Activated CD4-positive, alpha-beta T cell treated with anti-CD3 and anti-CD28 coated beads for 36 hours (primary cell): Measurements from ENCODE around the gene CAMK2D. TPM values are rescaled to one million over a fixed set of nuclear protein-coding genes. Genes with fewer than 3 reads are reported as not detected.

Source experiments
- ATAC-seq: fragments of 200-7000 bp; cut with Tn5 transposase; one replicate; pipeline ENCODE4 v1.10.0; 2021; ENCODE audit warnings: mild to moderate bottlenecking, moderate library complexity
- CTCF ChIA-PET: fragments of 350-600 bp; sonication (Branson Sonifier 250); formaldehyde crosslinking; loops from one replicate; lab custom pipeline; 2021; ENCODE audit warnings: antibody characterized with exemption; lab: Charles Lee
- POLR2A ChIA-PET: fragments of 350-600 bp; sonication (Branson Sonifier 250); formaldehyde crosslinking; loops from one replicate; lab custom pipeline; 2021; ENCODE audit warnings: antibody characterized with exemption, inconsistent platforms; lab: Charles Lee
- DNase-seq: peaks from one replicate; pipeline ENCODE4 v3.0.0-alpha.2; 2020
- H3K27ac Mint-ChIP-seq: one replicate; pipeline ENCODE4 v1.8.0; 2021; ENCODE audit warnings: mixed read lengths
- H3K27me3 Mint-ChIP-seq: one replicate; pipeline ENCODE4 v1.8.0; 2021; ENCODE audit warnings: mixed read lengths
- H3K36me3 Mint-ChIP-seq: one replicate; pipeline ENCODE4 v1.8.0; 2021; ENCODE audit warnings: low read depth, mixed read lengths
- H3K4me1 Mint-ChIP-seq: one replicate; pipeline ENCODE4 v1.8.0; 2021; ENCODE audit warnings: mixed read lengths
- H3K4me3 Mint-ChIP-seq: one replicate; pipeline ENCODE4 v1.8.0; 2021; ENCODE audit warnings: mild to moderate bottlenecking, moderate library complexity, mixed read lengths
- H3K9me3 Mint-ChIP-seq: one replicate; pipeline ENCODE4 v1.8.0; 2021; ENCODE audit warnings: low read depth, mixed read lengths
- intact Hi-C, 2 experiments: fragments of 100-400 bp; cut with DNase I in 1 of 2; cut with micrococcal nuclease in 1 of 2; formaldehyde crosslinking; loops; one replicate each; pipeline versions ENCODE4 v1.14.2 to v1.15.1; 2022 to 2024; cut with DNase I, micrococcal nuclease
- total RNA-seq, 2 experiments: library from RNA; stranded (reverse); gene quantifications; one replicate each; pipeline ENCODE4 v1.2.3, GENCODE V29; 2021

CAMK2D gene
- total RNA-seq, 2 experiments from 2014 or later, result 70.3 to 71.3 TPM

DNA sequence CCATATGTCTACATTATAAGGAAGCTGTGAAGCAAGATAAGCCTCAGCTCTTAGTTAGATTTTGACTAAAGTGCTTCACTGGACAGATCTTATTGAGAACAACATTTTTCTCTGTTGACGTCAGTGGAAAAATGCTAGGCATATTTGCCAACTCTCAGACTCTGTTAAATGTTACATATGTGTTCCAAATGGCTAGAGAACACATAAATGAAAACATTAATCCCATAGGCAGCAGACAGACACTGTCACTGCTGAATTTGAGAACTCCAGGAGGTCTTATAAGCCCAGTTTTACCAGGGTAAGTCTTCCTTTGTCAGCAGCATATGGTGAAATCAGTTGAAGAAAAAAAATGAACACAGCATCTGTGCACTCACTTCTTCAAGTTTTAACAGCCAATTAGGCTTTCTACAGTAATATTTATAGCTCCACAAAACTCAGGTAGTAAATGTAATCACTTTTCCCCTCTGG lies 186.9 kb downstream of the CAMK2D start:
- intact Hi-C loops, result no loop called here
- ChIA-PET POLR2A (interaction anchor here (0.7 kb wide), 1 partner anchor 10 kb away, joined by 3 read pairs; no protein-coding TSS in a partner anchor), CTCF (interaction anchor here (1.0 to 1.2 kb wide), 2 partner anchors 11 to 17 kb away, joined by 3 read pairs; no protein-coding TSS in a partner anchor)
- peaks cover 28% of the 10 kb centered on the region for H3K36me3 Mint-ChIP-seq
- no peak overlapping the region for H3K27ac Mint-ChIP-seq
- peaks cover 12% of the 10 kb centered on the region for H3K9me3 Mint-ChIP-seq
- no peak for DNase-seq
- no peak overlapping the region for H3K4me3 Mint-ChIP-seq
- H3K4me1 Mint-ChIP-seq, result peaks cover 63% of the 10 kb centered on the region
- H3K27me3 Mint-ChIP-seq, result no peaks in the 10 kb centered on the region
- no peak for ATAC-seq

DNA sequence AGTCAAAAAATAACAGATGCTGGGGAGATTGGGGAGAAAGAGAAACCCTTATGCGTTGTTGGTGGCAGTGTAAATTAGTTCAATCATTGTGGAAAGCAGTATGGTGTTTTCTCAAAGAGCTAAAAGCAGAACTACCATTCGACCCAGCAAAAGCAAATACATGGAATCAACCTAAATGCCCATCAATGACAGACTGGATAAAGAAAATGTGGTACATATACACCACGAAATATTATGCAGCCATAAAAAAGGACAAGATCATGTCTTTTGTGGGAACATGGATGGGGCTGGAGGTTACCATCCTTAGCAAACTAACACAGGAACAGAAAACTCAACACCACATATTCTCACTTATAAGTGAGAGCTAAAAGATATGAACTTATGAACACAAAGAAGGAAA lies 188.9 kb downstream of the CAMK2D start:
- Mint-ChIP-seq H3K9me3 (peaks cover 12% of the 10 kb centered on the region), H3K4me3 (no peak overlapping the region), H3K27ac (no peak overlapping the region), H3K4me1 (peaks cover 49% of the 10 kb centered on the region), H3K36me3 (peaks cover 19% of the 10 kb centered on the region), H3K27me3 (no peaks in the 10 kb centered on the region)
- ChIA-PET CTCF (interaction anchor here (0.5 kb wide), 1 partner anchor 261 kb away, joined by 3 read pairs; no protein-coding TSS in a partner anchor), POLR2A (no interaction called here)
- intact Hi-C loops, result no loop called here
- ATAC-seq (no peak), DNase-seq (no peak)

DNA sequence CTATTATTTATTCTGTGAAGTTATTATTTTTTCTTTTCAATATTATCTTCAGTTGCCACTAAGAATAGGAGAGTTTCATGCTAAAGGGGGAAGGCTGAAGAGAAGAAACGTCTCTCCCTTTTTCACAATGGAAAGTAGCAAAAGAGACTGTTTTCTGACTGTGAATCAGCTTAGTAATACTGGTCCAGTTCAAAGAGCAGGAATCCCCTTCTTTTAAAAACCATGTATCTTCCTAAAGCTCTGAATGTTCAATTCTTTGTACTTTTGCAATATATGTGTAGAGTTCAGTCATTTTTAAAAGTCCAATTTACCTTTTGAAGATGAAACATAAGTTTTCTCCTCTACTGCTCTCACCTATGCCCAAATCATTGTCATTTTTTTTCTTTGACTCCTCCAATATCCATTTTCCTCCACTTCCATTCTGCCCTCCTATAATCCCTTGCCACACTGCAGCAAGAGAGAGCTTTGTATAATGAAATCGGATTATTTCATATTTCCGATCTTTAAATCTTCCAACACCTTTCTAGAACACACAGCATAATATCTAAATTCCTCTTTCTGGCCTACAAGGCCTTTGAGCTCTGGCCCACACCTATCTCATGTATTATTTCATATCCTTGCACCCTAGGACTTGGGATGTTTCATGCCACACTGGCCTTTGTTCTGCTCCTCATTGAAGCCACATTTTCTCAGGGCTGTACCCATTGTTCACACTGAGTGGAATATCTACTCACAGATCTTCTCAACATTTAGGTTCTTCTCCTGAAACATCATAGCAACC lies 195.3 kb downstream of the CAMK2D start:
- ATAC-seq, result peak; percentile 55
- Mint-ChIP-seq H3K9me3 (no peaks in the 10 kb centered on the region), H3K4me3 (no peak overlapping the region), H3K27me3 (no peaks in the 10 kb centered on the region), H3K27ac (no peak overlapping the region), H3K4me1 (peaks cover 42% of the 10 kb centered on the region), H3K36me3 (peaks cover 22% of the 10 kb centered on the region)
- ChIA-PET POLR2A (interaction anchor here (0.7 kb wide), 1 partner anchor 25 kb away, joined by 4 read pairs; no protein-coding TSS in a partner anchor), CTCF (interaction anchor here (0.8 to 6.1 kb wide), 2 partner anchors 16 to 20 kb away, joined by 4 to 50 read pairs; no protein-coding TSS in a partner anchor)
- intact Hi-C loops, result loop anchor here (5.0 kb wide), 2 partner anchors 41 to 116 kb away; no protein-coding TSS in a partner anchor
- DNase-seq, result no peak

DNA sequence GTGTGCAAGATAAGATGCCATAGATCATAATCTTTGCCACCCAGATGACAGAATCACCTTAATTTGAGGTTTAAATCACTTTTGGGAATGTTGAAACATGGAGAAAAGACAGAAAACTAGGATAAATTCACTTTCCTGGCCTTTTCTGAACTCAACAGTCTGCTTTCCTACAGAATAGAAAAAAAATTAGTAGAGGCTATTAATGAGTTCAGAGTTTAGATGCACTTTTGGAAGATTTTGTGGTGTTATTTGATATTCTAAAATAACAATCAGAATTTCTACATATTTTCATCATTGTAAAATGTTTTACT lies 195.9 kb downstream of the CAMK2D start:
- no peaks in the 10 kb centered on the region for H3K27me3 Mint-ChIP-seq
- H3K36me3 Mint-ChIP-seq, result peaks cover 24% of the 10 kb centered on the region
- ATAC-seq, result no peak
- H3K4me1 Mint-ChIP-seq, result peaks cover 42% of the 10 kb centered on the region
- CTCF ChIA-PET, result interaction anchor here (0.8 to 6.1 kb wide), 2 partner anchors 16 to 20 kb away, joined by 4 to 50 read pairs; no protein-coding TSS in a partner anchor
- H3K4me3 Mint-ChIP-seq, result no peak overlapping the region
- H3K9me3 Mint-ChIP-seq, result no peaks in the 10 kb centered on the region
- peak overlapping the region; percentile 9 for H3K27ac Mint-ChIP-seq
- DNase-seq, result no peak
- intact Hi-C loops, result loop anchor here (1.0 to 5.0 kb wide), 3 partner anchors 18 to 117 kb away; no protein-coding TSS in a partner anchor
- POLR2A ChIA-PET, result interaction anchor here (0.7 kb wide), 1 partner anchor 25 kb away, joined by 4 read pairs; no protein-coding TSS in a partner anchor

DNA sequence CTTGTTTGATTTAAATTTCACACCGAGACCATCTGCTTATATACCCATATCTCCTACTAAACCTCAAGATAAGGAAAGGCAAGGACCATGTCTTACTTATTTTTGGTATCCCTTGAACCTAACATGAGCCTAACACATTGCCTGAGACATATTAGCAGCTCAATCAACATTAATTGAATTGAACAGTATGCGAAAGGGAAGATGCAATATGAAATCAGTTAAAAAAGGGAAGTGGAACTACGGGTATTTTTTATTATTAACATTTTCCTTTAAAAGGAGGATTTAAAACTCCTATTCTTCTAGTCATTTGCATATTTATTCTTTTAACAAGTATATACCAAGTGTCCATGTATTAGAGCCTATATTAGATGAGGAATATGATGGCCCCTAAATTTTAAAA lies 197.0 kb downstream of the CAMK2D start:
- peaks cover 39% of the 10 kb centered on the region for H3K4me1 Mint-ChIP-seq
- H3K4me3 Mint-ChIP-seq, result no peak overlapping the region
- CTCF ChIA-PET, result interaction anchor here (1.0 to 6.1 kb wide), 2 partner anchors 10 to 15 kb away, joined by 3 to 50 read pairs; no protein-coding TSS in a partner anchor
- POLR2A ChIA-PET, result interaction anchor here (0.6 to 1.2 kb wide), 2 partner anchors 146 to 208 kb away, joined by 3 read pairs; no protein-coding TSS in a partner anchor
- no peaks in the 10 kb centered on the region for H3K27me3 Mint-ChIP-seq
- peaks cover 28% of the 10 kb centered on the region for H3K36me3 Mint-ChIP-seq
- intact Hi-C loops, result no loop called here
- H3K27ac Mint-ChIP-seq, result peak overlapping the region; percentile 17
- DNase-seq (no peak), ATAC-seq (no peak)
- no peaks in the 10 kb centered on the region for H3K9me3 Mint-ChIP-seq

DNA sequence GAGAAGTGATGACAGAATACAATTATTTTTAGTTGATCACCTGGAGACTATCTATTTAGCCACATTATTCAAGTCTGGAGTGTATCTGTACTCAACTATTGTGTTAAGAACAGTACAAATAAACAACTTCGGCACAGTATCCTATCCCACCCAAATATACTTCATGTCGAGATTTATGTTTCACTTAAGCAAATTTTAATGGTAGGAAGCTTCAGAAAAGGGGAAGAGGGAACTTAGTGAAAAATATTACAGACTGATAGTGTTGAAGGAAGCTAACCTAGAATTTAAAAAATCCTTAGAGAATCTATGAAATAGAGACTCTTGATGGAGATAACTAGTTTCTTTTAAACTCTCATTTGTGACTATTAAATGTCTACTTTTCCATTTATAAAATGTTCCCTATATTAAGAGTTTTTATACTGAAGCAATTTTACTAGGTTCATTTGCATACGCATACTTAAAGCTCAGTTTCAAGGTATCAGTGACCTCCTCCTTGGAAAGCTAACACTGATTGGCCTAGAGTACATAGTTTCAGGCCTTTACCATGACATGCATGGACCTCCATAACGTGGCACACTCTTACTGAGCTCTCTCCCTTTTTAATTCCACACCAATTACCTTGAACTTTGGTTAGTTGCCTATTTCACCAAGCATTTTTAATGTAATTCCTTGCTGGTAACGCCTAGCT lies 197.7 kb downstream of the CAMK2D start:
- H3K4me3 Mint-ChIP-seq, result no peak overlapping the region
- ChIA-PET CTCF (interaction anchor here (1.0 to 6.1 kb wide), 2 partner anchors 10 to 14 kb away, joined by 3 to 50 read pairs; no protein-coding TSS in a partner anchor), POLR2A (interaction anchor here (0.6 to 1.2 kb wide), 2 partner anchors 145 to 208 kb away, joined by 3 read pairs; no protein-coding TSS in a partner anchor)
- DNase-seq (no peak), ATAC-seq (no peak)
- intact Hi-C loops, result no loop called here
- peaks cover 39% of the 10 kb centered on the region for H3K4me1 Mint-ChIP-seq
- H3K9me3 Mint-ChIP-seq, result no peaks in the 10 kb centered on the region
- peaks cover 28% of the 10 kb centered on the region for H3K36me3 Mint-ChIP-seq
- no peaks in the 10 kb centered on the region for H3K27me3 Mint-ChIP-seq
- H3K27ac Mint-ChIP-seq, result peak overlapping the region; percentile 17

DNA sequence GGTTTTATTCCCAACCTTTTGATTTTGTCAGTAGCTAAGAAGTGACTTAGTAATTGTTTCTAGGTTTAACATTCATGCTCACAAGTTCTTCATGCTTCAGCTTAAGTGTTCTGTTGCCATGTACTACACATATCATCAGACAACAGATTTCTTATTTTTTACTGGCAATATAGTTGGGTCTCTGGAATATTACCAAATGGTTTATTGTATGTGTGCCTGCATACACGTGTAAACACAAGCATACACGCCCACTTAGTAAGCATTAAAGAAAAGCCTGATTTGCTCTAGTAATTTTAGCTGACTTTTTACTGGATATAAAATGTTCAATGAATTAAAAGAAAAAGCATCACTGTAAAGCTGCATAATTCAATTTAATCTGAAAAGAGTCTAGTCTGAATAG lies 199.8 kb downstream of the CAMK2D start:
- H3K4me1 Mint-ChIP-seq, result peaks cover 32% of the 10 kb centered on the region
- H3K36me3 Mint-ChIP-seq, result peaks cover 27% of the 10 kb centered on the region
- no peaks in the 10 kb centered on the region for H3K27me3 Mint-ChIP-seq
- ChIA-PET POLR2A (interaction anchor here (0.9 kb wide), 1 partner anchor 14 kb away, joined by 4 read pairs; no protein-coding TSS in a partner anchor), CTCF (interaction anchor here (0.8 to 6.1 kb wide), 2 partner anchors 12 to 123 kb away, joined by 3 to 50 read pairs; no protein-coding TSS in a partner anchor)
- DNase-seq (no peak), ATAC-seq (no peak)
- H3K4me3 Mint-ChIP-seq, result no peak overlapping the region
- no peaks in the 10 kb centered on the region for H3K9me3 Mint-ChIP-seq
- intact Hi-C loops, result no loop called here
- H3K27ac Mint-ChIP-seq, result no peak overlapping the region

DNA sequence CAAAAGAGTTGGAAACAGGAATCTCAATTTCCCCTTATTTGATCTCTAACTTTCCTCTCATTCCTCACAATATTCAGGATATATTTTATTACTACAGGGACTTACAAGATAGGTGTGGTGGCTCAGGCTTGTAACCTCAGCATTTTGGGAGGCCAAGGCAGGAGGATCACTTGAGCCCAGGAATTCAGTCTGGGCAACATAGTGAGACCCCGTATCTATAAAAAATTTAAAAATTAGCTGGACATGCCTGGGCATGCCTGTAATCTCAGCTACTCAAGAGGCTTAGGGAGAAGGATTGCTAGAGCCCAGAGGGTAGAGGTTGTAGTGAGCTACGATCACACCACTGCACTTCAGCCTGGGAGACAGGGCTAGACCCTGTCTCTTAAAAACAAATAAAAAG lies 200.4 kb downstream of the CAMK2D start:
- Mint-ChIP-seq H3K4me3 (no peak overlapping the region), H3K36me3 (peaks cover 26% of the 10 kb centered on the region), H3K27me3 (no peaks in the 10 kb centered on the region), H3K27ac (no peak overlapping the region), H3K4me1 (peaks cover 25% of the 10 kb centered on the region), H3K9me3 (no peaks in the 10 kb centered on the region)
- no peak for ATAC-seq
- ChIA-PET CTCF (interaction anchor here (0.7 to 6.1 kb wide), 3 partner anchors 11 to 123 kb away, joined by 3 to 50 read pairs (median 3); no protein-coding TSS in a partner anchor), POLR2A (interaction anchor here (0.9 kb wide), 1 partner anchor 14 kb away, joined by 4 read pairs; no protein-coding TSS in a partner anchor)
- intact Hi-C loops, result no loop called here
- no peak for DNase-seq

DNA sequence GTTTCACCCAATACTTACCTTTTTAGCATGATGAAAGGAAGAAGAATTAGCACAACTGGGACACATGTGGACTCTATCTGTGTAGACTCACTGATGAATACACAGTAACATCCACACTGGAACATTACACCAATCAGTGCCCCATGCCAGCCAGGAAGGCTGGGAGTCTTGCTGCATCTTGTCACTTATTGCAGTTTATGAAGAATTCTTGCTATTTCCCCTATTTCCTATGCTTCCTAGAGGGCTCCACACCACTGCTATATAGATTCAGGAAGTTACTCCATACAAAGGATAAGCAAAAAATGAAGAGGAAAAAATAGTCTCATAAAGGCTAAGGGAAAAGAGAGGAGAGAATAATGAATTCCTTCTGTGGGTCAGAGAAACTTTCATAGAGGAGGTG lies 201.0 kb downstream of the CAMK2D start:
- intact Hi-C loops, result no loop called here
- H3K27ac Mint-ChIP-seq, result no peak overlapping the region
- H3K36me3 Mint-ChIP-seq, result peaks cover 26% of the 10 kb centered on the region
- DNase-seq, result no peak
- no peaks in the 10 kb centered on the region for H3K27me3 Mint-ChIP-seq
- H3K9me3 Mint-ChIP-seq, result no peaks in the 10 kb centered on the region
- ChIA-PET CTCF (interaction anchor here (0.7 to 6.1 kb wide), 2 partner anchors 11 to 114 kb away, joined by 3 to 50 read pairs; no protein-coding TSS in a partner anchor), POLR2A (no interaction called here)
- no peak overlapping the region for H3K4me3 Mint-ChIP-seq
- no peak for ATAC-seq
- H3K4me1 Mint-ChIP-seq, result peaks cover 23% of the 10 kb centered on the region

DNA sequence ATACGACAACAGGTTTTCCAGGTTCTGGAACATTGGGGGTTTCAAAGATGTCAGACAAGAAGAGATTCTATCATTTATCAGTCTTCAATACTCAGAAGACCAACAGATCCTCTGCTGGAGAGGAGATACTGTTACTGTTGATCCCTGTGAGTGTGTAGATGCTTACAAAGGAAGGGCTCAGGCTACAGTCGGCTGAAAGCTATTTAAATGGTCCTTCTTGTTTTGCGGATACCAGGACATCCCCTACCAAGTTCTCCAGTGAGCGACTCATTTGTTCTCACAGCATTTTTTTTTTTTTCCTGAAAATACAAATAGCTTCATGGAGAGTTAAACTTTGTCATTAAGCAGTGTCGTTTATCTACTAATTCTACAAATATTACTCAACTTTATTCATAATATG lies 201.6 kb downstream of the CAMK2D start:
- Mint-ChIP-seq H3K27me3 (no peaks in the 10 kb centered on the region), H3K4me3 (no peak overlapping the region), H3K4me1 (peaks cover 16% of the 10 kb centered on the region), H3K27ac (no peak overlapping the region), H3K36me3 (peaks cover 24% of the 10 kb centered on the region), H3K9me3 (no peaks in the 10 kb centered on the region)
- DNase-seq (no peak), ATAC-seq (no peak)
- CTCF ChIA-PET, result interaction anchor here (1.3 kb wide), 1 partner anchor 19 kb away, joined by 3 read pairs; no protein-coding TSS in a partner anchor
- POLR2A ChIA-PET, result no interaction called here
- intact Hi-C loops, result no loop called here
